Measurements from ENCODE around the gene MRGPRX1.
"Not testable (repeated sequence)": the region's sequence is repeated elsewhere in the genome, so short reads cannot be mapped to it uniquely, and the experiment has no call there.

MRGPRX1 gene

GRCh38 chr11:18925426-18925825 lies 13.8 kb downstream of the MRGPRX1 start:
- not testable (repeated sequence) for H3K36me3 ChIP-seq (ENCODE audit: insufficient read depth, low read length); H2AFZ ChIP-seq (ENCODE audit: low read depth, low read length); H3K27me3 ChIP-seq (ENCODE audit: insufficient read depth, low read length); H3K4me3 ChIP-seq (ENCODE audit: low read length); H3K9me3 ChIP-seq (ENCODE audit: low read length); H3K4me1 ChIP-seq (ENCODE audit: insufficient read depth, low read length)

DNA sequence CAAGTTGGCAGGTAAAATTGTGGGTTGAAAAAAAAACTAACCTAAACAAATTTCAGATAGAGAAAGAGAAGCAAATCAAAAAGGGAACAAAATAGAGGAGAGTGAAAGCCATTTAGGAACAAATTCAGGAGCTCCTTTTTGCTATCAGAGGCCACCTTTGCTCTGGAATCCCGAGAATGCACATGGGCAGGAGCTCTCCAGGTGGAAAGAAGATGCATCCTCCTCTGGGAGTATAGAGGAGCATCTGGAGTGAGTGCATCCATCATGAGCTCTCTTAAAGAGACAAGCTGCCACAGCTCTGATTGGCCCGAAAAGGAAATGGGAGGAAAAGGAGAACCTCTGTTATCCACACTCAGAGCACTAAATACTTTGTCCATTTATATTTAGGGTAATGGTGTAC lies 26.3 kb downstream of the MRGPRX1 start:
- peaks cover 4% of the 10 kb centered on the region for H3K27me3 ChIP-seq (ENCODE audit: insufficient read depth, low read length)
- H3K4me3 ChIP-seq (ENCODE audit: low read length), result no peak overlapping the region
- no peaks in the 10 kb centered on the region for H3K36me3 ChIP-seq (ENCODE audit: insufficient read depth, low read length)
- no peaks in the 10 kb centered on the region for H3K9me3 ChIP-seq (ENCODE audit: low read length)
- H2AFZ ChIP-seq (ENCODE audit: low read depth, low read length), result no peak overlapping the region
- peaks cover 2% of the 10 kb centered on the region for H3K4me1 ChIP-seq (ENCODE audit: insufficient read depth, low read length)

DNA sequence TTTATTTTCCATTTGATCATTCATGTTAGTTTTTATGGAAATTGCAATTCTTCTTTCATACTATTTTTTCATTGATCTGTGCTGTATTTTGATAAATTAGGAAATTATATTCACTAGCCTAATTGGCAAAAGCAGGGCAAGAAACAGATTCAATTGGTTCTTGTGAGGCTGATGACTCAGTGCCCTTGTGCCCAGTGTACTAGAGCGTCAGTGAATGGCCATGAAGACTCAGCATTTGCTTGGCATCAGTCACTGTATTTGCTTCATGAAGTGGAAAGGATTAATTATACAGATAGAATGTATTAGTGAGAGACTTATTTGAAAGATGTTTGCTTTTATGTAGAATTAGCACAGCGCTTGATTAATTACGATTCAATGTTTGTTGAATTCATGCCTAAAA lies 31.8 kb downstream of the MRGPRX1 start:
- peaks cover 2% of the 10 kb centered on the region for H3K4me1 ChIP-seq (ENCODE audit: insufficient read depth, low read length)
- no peaks in the 10 kb centered on the region for H3K27me3 ChIP-seq (ENCODE audit: insufficient read depth, low read length)
- H2AFZ ChIP-seq (ENCODE audit: low read depth, low read length), result no peak overlapping the region
- no peaks in the 10 kb centered on the region for H3K36me3 ChIP-seq (ENCODE audit: insufficient read depth, low read length)
- no peak overlapping the region for H3K4me3 ChIP-seq (ENCODE audit: low read length)
- no peaks in the 10 kb centered on the region for H3K9me3 ChIP-seq (ENCODE audit: low read length)

GRCh38 chr11:18900637-18901036 lies 38.6 kb downstream of the MRGPRX1 start:
- H3K4me3 ChIP-seq (ENCODE audit: low read length); H3K4me1 ChIP-seq (ENCODE audit: insufficient read depth, low read length); H3K9me3 ChIP-seq (ENCODE audit: low read length); H3K36me3 ChIP-seq (ENCODE audit: insufficient read depth, low read length); H3K27me3 ChIP-seq (ENCODE audit: insufficient read depth, low read length); H2AFZ ChIP-seq (ENCODE audit: low read depth, low read length): not testable (repeated sequence)

DNA sequence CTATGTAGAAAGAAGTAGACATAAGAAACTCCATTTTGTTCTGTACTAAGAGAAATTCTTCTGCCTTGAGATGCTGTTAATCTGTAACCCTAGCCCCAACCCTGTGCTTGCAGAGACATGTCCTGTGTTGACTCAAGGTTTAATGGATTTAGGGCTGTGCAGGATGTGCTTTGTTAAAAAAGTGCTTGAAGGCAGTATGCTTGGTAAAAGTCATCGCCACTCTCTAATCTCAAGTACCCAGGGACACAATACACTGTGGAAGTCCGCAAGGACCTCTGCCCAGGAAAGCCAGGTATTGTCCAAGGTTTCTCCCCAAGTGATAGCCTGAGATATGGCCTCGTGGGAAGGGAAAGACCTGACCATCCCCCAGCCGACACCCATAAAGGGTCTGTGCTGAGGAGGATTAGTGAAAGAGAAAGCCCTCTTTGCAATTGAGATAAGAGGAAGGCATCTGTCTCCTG lies 39.0 kb downstream of the MRGPRX1 start:
- not testable (repeated sequence) for H2AFZ ChIP-seq (ENCODE audit: low read depth, low read length); H3K9me3 ChIP-seq (ENCODE audit: low read length); H3K27me3 ChIP-seq (ENCODE audit: insufficient read depth, low read length); H3K36me3 ChIP-seq (ENCODE audit: insufficient read depth, low read length); H3K4me3 ChIP-seq (ENCODE audit: low read length); H3K4me1 ChIP-seq (ENCODE audit: insufficient read depth, low read length)

GRCh38 chr11:18891712-18892111 lies 47.5 kb downstream of the MRGPRX1 start:
- H3K4me3 ChIP-seq (ENCODE audit: low read length); H3K4me1 ChIP-seq (ENCODE audit: insufficient read depth, low read length); H2AFZ ChIP-seq (ENCODE audit: low read depth, low read length); H3K9me3 ChIP-seq (ENCODE audit: low read length); H3K36me3 ChIP-seq (ENCODE audit: insufficient read depth, low read length): not testable (repeated sequence)
- H3K27me3 ChIP-seq (ENCODE audit: insufficient read depth, low read length), result peaks cover 13% of the 10 kb centered on the region

- H3K4me1 ChIP-seq (ENCODE audit: insufficient read depth, low read length), result no peaks in the 10 kb centered on the region
- no peak overlapping the region for H3K4me3 ChIP-seq (ENCODE audit: low read length)
- no peaks in the 10 kb centered on the region for H3K9me3 ChIP-seq (ENCODE audit: low read length)
- no peak overlapping the region for H2AFZ ChIP-seq (ENCODE audit: low read depth, low read length)
- no peaks in the 10 kb centered on the region for H3K36me3 ChIP-seq (ENCODE audit: insufficient read depth, low read length)
- H3K27me3 ChIP-seq (ENCODE audit: insufficient read depth, low read length), result peaks cover 13% of the 10 kb centered on the region
Observed at GRCh38 chr11:18890615-18891014, 48.6 kb downstream of the MRGPRX1 start.
